Duodenal mucosa (tissue), 2 donors: ENCODE results near the gene ZNF385A.

Experiments
- H3K27ac ChIP-seq: one replicate; pipeline ENCODE4 v1.7.0; 2013; ENCODE audit warnings: low read depth, low read length
- H3K27me3 ChIP-seq, 2 donors: one replicate each; pipeline ENCODE4 v1.7.0; 2013; ENCODE audit warnings: low read length in 2 of 2, control low read depth in 1 of 2; ENCODE audit not compliant: insufficient read depth in 2 of 2, control insufficient read depth in 1 of 2
- H3K36me3 ChIP-seq, 2 donors: one replicate each; pipeline ENCODE4 v1.7.0; 2013; ENCODE audit warnings: low read length in 2 of 2, control low read depth in 1 of 2; ENCODE audit not compliant: insufficient read depth in 2 of 2, control insufficient read depth in 1 of 2
- H3K4me1 ChIP-seq, 2 donors: one replicate each; pipeline ENCODE4 v1.7.0; 2013; ENCODE audit warnings: low read length in 2 of 2, control low read depth in 1 of 2; ENCODE audit not compliant: insufficient read depth in 2 of 2, control insufficient read depth in 1 of 2
- H3K4me3 ChIP-seq, 2 donors: one replicate each; pipeline ENCODE4 v1.7.0; 2013; ENCODE audit warnings: low read length in 2 of 2, low read depth in 1 of 2
- H3K9ac ChIP-seq, 2 donors: one replicate each; pipeline ENCODE4 v1.7.0; 2013; ENCODE audit warnings: low read length in 2 of 2, low read depth in 1 of 2
- H3K9me3 ChIP-seq, 2 donors: one replicate each; pipeline ENCODE4 v1.7.0; 2013; ENCODE audit warnings: low read length in 2 of 2, control low read depth in 1 of 2; ENCODE audit not compliant: control insufficient read depth in 1 of 2

The ZNF385A gene

DNA sequence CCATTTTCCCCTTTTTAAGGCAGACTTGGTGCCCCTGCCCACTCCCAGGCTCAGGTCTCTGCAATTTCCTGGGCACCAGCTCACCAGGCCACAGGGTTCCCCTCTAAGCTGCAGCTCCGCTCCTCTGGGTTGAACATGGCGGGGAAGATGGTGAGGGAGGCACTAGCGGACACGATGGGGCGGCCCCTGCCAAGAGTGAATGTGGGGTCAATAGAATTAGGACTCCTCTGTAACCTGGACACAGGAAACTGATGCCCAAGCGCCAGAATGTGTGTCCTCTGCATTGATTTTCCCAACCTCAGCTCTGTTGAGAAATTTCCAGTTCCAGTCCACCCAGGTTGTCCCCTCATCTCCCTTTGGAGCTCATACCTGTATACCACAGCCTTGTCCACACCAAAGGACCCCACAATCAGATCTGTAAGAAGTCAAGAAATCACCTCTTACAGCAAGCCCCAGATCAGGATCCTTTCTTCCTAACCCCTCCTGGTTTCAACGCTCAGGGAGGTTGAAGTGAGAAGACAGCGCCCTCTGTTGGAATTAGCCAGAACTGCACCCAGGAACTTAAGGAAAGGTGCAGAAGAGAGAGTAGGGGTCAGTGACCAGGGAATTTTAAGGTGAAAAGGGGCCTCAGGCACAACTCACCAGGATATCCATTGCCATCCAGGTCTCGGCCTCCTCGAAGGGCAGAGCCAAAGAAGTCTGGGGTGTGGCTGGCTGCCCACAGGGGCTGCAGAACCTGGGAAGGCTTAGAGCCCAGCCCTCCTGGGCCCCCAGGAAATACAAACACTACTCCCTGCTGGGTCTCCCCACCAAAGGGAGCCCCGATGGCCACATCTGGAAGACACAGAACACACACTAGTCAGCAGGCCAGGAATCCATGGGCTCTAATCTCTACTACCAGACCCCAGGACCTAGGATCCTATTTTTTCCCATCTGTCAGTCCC lies 19.8 kb upstream of the ZNF385A start:
- Histone ChIP-seq H3K36me3 (peaks cover 20 to 73% of the 10 kb centered on the region in 2 donors), H3K9ac (no peak overlapping the region), H3K9me3 (no peaks in the 10 kb centered on the region), H3K27me3 (no peaks in the 10 kb centered on the region), H3K27ac (no peak overlapping the region), H3K4me1 (peaks cover 0 to 4% of the 10 kb centered on the region in 2 donors), H3K4me3 (no peak overlapping the region)

DNA sequence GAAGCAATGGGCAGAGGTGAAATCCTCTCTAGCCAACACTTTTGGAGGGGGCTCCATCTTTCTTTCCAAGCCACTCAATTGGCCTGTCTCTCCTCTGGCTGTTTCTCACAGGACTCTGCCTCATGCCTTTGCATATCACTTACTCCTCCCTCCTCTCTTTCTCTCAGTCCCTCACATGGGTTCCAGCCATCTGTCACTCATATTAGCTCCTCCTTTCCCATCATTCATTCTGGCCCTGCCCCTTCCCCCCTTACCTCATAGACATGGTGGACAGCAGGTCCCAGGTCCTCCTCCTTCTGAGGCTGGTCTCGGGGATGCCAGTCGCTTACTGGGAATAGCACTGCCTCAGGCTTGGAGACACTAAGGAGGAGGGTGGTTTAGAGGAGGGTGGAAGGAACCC lies 16.6 kb upstream of the ZNF385A start:
- Histone ChIP-seq H3K36me3 (peaks cover 12 to 71% of the 10 kb centered on the region in 2 donors), H3K27ac (no peak overlapping the region), H3K9ac (no peak overlapping the region)

DNA sequence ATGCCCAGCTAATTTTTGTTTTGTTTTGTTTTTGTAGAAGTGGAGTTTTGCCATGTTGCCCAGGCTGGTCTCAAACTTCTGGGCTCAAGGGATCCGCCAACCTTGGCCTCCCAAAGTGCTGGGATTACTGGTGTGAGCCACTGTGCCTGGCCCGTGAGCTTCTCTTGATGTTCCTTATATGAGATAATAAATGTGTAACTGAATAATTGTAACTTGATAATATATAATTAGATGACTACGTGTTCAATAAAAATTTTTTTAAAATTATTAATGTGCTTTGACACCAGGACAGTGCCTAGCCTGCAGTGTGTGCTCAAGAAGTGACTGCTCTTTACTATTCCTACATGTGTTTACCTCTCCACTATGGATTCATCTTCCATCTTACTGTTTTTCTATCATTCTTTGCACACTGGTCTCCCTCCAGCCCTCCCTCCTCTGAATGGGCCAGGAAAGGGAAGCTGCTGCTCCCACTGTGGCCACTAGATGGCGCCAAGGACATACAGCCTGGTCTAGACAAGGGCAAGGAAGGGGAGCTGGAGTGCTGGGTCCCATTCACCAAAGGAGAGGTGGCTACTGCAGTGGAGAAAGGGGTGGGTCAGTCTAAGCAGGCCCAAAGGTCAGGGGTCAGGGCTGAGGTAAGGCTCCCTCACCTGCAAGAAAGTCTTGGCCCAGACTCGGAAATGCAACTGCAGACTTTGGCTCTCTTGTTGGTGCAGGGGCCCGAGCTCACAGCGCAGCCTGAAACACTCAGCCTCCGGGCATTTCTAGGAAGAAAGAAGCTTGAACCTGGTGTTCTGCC lies 14.7 kb upstream of the ZNF385A start:
- no peak overlapping the region for H3K27ac ChIP-seq
- no peaks in the 10 kb centered on the region for H3K9me3 ChIP-seq
- no peak overlapping the region for H3K4me3 ChIP-seq
- H3K36me3 ChIP-seq = peaks cover 12 to 65% of the 10 kb centered on the region in 2 donors
- no peak overlapping the region for H3K9ac ChIP-seq
- no peaks in the 10 kb centered on the region for H3K4me1 ChIP-seq
- H3K27me3 ChIP-seq = no peaks in the 10 kb centered on the region

More for the DNA sequence above, 16.6 kb upstream of the ZNF385A start:
- Histone ChIP-seq H3K4me1 (no peaks in the 10 kb centered on the region), H3K27me3 (no peaks in the 10 kb centered on the region), H3K9me3 (no peaks in the 10 kb centered on the region), H3K4me3 (no peak overlapping the region)

DNA sequence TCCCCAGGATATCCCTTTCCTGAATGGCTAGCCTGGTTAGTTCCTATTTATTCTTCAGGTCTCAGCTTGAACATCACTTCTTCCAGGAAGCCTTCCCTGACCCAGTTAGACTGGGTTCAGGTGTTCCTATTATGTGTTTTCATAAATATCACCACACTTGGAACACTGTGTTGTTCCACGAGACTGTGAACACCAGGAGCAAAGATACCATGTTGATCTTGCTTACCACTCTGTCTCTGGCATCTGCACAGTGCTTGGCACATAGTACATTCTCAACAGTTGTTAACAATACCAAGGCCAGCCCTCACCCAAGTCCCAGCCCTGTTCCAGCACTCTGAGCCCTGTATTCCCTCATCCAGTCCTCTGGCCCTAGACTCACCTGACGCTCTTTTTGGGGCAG lies 13.7 kb upstream of the ZNF385A start:
- no peaks in the 10 kb centered on the region for H3K4me1 ChIP-seq
- no peak overlapping the region for H3K4me3 ChIP-seq
- no peak overlapping the region for H3K9ac ChIP-seq
- no peak overlapping the region for H3K27ac ChIP-seq
- peaks cover 12 to 55% of the 10 kb centered on the region in 2 donors for H3K36me3 ChIP-seq
- no peaks in the 10 kb centered on the region for H3K9me3 ChIP-seq
- no peaks in the 10 kb centered on the region for H3K27me3 ChIP-seq

DNA sequence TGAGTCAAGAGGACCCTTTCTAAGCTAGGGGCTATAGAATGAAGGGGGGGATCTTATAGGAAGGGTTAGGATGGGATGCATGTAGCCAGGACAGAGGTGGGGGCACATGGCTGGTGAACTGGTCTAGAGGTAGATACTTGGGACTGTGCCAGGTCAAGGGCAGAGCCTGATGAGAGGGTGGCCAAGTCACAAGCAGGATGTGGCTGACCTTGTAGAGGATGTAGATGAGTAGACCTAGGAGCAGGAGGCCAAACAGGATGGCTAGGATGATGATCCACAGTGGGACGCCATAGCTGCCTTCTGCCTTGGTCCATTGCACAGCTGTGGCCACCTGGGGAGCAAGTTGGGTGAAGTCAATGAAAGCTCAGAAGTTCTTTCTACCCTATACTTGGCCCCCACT lies 12.6 kb upstream of the ZNF385A start:
- Histone ChIP-seq H3K9me3 (no peaks in the 10 kb centered on the region), H3K36me3 (peaks cover 12 to 49% of the 10 kb centered on the region in 2 donors), H3K4me1 (no peaks in the 10 kb centered on the region), H3K9ac (no peak overlapping the region), H3K27ac (no peak overlapping the region), H3K4me3 (no peak overlapping the region), H3K27me3 (no peaks in the 10 kb centered on the region)

DNA sequence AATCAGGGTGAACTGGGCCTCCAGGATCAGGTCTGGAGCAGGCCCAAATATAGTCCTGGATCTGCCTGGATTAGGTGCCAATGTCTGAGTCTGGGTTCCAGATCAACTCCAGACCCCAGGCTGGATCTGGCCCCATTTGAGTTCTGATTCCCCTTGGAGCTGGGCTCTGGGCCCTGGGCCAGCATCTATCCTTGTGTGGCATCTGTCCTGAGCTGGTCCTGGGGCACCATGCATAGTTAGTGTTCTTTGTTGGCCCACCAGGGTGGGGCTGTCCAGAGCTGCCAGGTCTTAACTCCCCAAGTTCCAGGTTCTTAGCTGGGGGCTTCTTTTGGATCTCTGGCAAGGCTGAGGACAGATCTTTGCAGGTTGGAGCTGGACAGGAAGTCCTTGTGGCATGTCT lies 11.0 kb upstream of the ZNF385A start:
- H3K36me3 ChIP-seq = peaks cover 1 to 33% of the 10 kb centered on the region in 2 donors
- H3K4me1 ChIP-seq = peaks cover 0 to 5% of the 10 kb centered on the region in 2 donors
- no peak overlapping the region for H3K4me3 ChIP-seq
- H3K27me3 ChIP-seq = no peaks in the 10 kb centered on the region
- no peak overlapping the region for H3K27ac ChIP-seq
- no peak overlapping the region for H3K9ac ChIP-seq
- no peaks in the 10 kb centered on the region for H3K9me3 ChIP-seq

DNA sequence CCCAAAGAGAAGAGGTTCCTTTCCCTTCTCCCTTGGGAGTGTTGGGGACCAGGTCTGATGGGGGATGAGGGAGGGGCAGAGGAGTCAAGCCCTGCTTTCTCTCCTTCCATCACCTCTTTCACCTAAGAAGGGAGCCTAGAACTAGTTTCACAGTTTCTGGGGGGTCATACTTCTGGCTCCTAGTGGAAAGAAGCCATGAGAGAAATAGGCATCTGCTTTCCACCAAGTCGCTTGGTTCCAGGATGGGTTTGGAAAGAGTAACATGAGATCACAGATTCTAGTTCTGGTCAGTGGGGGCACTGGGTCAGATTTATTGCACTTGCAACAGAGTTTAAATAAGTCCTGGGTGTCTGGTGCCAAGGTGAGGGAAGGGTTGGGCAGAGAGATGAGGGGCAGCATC lies 10.5 kb upstream of the ZNF385A start:
- Histone ChIP-seq H3K9ac (no peak overlapping the region), H3K4me1 (peaks cover 0 to 5% of the 10 kb centered on the region in 2 donors), H3K36me3 (peaks cover 0 to 28% of the 10 kb centered on the region in 2 donors), H3K27ac (no peak overlapping the region), H3K27me3 (no peaks in the 10 kb centered on the region), H3K4me3 (no peak overlapping the region), H3K9me3 (no peaks in the 10 kb centered on the region)

DNA sequence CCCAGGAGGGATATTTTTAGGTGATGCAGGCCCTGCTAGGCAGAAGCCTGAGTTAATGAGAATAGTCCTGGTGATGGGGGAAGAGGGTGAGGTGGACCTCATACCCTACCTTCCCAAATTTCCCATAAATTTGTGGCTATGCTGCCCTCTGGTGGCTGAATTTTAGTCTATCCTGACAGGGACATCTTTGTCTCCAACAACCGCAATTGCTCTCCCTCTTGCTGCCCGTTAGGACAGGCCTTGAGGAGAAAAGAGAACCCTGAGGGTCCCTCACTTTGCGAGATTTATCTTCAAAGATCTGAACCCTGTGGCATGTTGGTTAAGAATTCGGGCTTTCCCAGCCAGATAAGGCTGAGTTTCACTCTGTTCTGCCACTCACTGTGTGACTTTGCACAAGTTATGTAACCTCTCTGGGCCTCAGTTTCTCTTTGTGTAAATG lies 9.8 kb upstream of the ZNF385A start:
- Histone ChIP-seq H3K9ac (no peak overlapping the region), H3K4me3 (no peak overlapping the region), H3K27ac (no peak overlapping the region), H3K36me3 (peaks cover 0 to 23% of the 10 kb centered on the region in 2 donors), H3K9me3 (no peaks in the 10 kb centered on the region), H3K4me1 (peaks cover 0 to 5% of the 10 kb centered on the region in 2 donors), H3K27me3 (no peaks in the 10 kb centered on the region)

DNA sequence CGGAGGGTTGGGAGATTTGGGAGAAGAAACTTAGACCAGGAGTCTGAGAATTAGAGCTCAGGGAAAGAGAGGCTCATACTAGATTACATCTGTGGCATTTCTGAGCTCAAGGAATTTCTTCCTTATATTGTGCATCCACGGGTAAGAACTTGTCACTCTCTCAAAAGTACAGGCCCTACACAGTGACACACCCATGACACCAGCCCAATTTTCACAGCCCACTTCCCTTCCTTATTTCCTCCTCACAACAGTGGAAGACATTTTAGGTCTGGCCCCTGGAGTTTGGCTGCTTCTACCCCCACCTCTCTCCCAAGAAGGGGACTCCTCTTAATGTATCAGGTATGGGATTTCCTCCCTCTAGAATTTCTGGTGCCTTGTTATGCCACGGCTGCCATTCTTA lies 9.2 kb upstream of the ZNF385A start:
- Histone ChIP-seq H3K9ac (no peak overlapping the region), H3K9me3 (no peaks in the 10 kb centered on the region), H3K4me1 (peaks cover 0 to 5% of the 10 kb centered on the region in 2 donors), H3K27ac (no peak overlapping the region), H3K36me3 (peaks cover 0 to 23% of the 10 kb centered on the region in 2 donors), H3K27me3 (no peaks in the 10 kb centered on the region), H3K4me3 (no peak overlapping the region)

DNA sequence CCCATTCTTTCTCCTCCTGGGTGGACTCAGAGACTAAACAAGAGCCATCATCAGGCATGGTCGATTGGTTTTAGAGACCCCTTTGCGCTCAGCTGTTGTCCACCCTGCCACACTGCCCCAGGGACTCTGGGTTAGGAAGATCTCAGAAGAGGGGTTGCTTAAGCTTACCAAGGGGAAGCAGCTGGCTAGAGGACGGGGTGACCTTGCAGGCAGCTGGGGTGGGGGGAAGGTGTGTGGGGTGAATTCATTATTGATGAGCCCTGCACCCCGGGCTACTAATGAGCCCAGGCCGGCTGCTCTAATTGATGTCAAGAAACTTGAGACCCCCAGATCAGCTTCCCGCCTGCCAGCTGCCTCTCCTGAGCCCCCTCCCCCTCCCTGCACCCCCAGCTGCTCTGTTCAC lies 8.7 kb upstream of the ZNF385A start:
- H3K36me3 ChIP-seq = peaks cover 0 to 19% of the 10 kb centered on the region in 2 donors
- H3K4me1 ChIP-seq = peaks cover 3 to 5% of the 10 kb centered on the region in 2 donors
- no peak overlapping the region for H3K27ac ChIP-seq
- no peak overlapping the region for H3K9ac ChIP-seq
- H3K4me3 ChIP-seq = no peak overlapping the region
- no peaks in the 10 kb centered on the region for H3K27me3 ChIP-seq
- H3K9me3 ChIP-seq = no peaks in the 10 kb centered on the region
